CD4-positive, alpha-beta T cell treated with Interleukin-21 for 1 hour (primary cell): Measurements from ENCODE around the gene IRF6.

Source experiments
- DNase-seq: peaks from one replicate; pipeline ENCODE4 v3.0.0-alpha.2; 2020

Gene IRF6

DNA sequence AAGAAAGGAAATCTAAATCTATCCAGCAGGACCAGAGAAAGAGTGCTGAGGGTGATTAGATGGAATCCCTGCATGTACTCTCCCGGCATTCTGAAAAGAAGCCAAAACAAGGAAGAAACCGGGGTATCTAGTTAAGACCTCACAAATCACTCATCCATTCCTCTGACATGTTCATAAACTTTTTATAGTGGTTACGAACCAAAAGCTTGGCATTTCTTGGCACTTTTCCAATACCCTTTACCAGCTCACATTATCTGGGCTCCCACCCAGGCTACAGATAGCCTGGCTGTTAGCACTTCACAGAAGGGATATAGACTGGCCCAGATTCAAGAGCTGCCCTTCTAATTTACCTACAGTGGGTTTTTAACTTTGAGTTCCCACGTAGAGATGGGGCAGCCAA lies 19.8 kb downstream of the IRF6 start:
- DNase-seq, result no peak

DNA sequence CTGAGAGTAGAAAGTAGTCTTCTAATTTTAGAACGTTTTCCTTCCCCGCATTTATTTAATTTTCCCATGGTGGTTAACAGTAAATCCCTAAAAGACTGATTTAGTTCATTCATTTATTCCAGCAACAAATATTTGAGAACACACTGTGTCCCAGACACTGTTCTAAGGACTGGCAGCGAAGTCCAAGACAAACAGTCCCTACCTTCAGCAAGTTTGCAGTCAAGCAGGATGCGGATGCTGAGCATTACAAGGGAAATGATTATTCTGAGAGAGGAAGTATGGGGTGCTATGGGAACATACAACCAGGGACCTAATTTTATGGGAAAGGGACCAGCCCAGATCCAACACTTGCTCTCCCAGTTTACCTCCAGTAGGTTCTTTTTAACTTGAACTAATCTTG lies 20.4 kb downstream of the IRF6 start:
- no peak for DNase-seq

- peak; percentile 98 for DNase-seq
Measured at GRCh38 chr1:209784265-209785169, 21.4 kb downstream of the IRF6 start, which contains the start of gene C1orf74. Gene C1orf74 (minus strand): TSS chr1:209784559. CDS start chr1:209783634, 925 bp downstream.

- DNase-seq, result no peak
Measured at GRCh38 chr1:209783386-209783785, 22.6 kb downstream of the IRF6 start.

- no peak for DNase-seq
Measured at GRCh38 chr1:209780268-209780667, 25.7 kb downstream of the IRF6 start.

DNA sequence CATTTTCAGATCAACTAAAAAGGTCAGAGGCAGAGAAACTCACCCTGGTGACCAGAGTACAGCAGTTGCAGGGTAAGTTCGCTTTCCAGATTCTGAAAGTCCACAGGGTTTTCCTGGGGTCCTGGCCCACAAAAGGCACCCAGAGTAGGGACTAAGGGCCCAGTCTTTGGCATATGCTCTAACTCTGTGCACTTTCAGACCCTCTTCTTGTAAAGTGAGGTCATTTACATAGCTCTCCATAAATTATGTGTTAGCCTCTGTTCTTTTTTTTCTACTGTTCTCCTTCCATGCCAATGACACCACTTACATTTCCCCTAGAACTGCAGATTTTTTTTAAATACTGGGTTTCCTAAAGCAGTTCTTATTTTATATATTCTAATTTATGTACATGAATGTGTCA lies 27.8 kb downstream of the IRF6 start:
- DNase-seq, result no peak

GRCh38 chr1:209777587-209777986 lies 28.4 kb downstream of the IRF6 start:
- no peak for DNase-seq

DNA sequence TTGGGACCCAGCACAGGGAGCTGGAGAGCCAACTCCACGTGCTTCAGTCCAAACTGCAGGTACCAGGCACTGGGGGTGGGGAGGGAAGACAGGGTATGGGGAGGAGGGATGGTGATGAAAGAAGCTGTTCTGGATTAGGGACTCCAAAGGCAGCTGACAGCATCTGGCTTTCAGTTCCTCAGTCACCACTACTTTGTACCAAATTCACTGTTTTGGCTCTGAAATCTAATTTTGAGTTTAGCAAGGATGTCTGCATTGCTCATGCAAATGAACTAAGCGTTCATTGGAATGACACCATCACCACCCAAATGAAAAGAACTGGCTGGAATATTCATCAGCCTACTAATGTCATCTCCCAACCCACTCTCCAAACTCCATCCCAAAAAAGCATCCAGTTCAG lies 30.3 kb downstream of the IRF6 start:
- DNase-seq, result no peak

DNA sequence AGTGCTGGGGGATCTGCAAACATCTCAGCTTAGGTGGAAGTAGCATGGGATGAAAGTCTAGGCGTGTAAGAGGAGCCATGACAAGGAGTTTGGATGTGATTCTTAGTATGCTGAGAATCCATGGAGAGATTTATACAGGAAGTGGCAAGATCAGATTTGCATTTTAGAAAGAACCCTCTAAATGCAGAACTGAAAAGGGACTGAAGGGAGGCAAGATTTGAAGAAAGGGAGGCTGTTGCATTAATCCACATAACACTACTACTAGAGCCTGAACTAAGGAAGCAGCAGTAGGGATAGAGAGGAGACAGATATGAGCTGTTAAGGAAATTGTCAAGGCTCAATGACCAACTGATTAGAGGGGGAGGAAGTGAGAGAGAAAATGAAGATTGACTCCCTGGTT lies 31.4 kb downstream of the IRF6 start:
- no peak for DNase-seq

DNA sequence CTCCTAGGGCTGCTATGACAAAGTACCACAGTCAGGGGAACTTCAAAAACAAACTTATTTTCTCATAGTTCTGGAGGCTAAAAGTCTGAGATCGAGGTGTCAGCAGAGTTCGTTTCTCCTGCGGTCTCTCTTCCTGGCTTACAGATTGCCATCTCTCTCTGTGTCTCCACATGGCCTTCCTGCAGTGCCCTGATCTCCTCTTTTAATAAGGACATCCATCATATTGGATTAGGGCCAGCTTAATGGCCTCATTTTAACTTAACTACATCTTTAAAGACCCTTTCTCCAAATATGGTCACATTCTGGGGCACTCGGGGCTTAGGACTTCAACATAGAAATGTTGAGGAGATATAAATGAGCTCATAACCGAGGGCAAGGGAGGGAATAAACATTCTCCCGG lies 33.8 kb downstream of the IRF6 start:
- DNase-seq, result no peak

- DNase-seq, result no peak
Measured at GRCh38 chr1:209770636-209771415, 35.1 kb downstream of the IRF6 start.

GRCh38 chr1:209769971-209770370 lies 36.0 kb downstream of the IRF6 start:
- no peak for DNase-seq

DNA sequence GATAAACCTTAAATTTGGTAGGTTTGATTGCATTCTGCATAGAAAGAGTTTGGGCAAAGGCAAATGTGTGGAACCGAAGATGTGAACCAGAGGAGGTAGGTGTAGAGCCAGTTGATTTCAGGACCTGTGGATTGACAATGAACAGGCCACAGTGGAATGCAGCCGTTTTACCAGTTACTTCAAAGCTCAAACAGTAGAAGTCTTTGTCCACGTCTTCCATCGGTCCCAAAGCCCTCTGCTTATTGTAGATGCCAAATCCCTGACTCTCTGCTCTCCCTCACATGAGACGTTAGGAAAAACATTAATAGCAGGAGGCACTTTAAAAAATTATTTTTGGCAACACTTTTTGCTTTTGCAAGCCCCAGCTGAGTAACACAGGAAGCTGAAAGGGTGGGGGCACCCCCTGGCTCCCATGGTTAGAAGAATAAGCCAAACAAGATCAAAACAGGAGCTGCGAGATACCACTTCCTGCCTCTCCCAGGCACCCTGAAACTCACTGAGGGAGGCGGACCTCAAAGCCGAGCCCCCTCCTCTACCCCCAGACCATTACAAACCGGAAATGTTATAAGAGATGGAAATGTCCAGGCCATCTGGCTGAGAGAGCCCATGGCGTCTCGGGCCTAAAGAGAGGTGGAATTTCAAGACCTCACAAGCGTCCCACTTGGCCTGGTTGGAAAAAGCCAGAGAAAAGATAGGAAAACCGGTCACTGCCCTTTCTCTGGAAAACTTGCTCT lies 36.6 kb downstream of the IRF6 start:
- DNase-seq, result peak; percentile 77

GRCh38 chr1:209768354-209768774 lies 37.6 kb downstream of the IRF6 start:
- DNase-seq, result peak; percentile 86

DNA sequence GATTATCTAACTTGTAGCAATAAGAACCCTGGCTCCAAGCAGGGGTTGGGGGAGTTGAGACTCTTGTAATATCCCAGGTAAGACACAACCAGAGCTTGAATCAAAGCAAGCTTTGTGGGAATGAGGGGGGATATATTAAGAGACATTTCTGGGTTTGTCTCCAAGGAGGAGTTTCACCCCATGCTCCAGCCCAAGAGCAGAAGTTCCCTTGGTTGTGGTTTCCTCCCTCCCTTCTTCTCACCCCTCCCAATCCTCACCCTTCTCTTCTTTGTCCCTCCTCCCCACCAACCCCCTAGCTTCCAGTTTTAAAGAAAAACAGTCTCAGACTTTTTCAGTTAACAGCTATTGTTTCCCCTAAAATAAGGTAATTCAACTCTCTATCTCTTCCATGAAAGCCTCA lies 38.2 kb downstream of the IRF6 start:
- DNase-seq, result no peak

DNA sequence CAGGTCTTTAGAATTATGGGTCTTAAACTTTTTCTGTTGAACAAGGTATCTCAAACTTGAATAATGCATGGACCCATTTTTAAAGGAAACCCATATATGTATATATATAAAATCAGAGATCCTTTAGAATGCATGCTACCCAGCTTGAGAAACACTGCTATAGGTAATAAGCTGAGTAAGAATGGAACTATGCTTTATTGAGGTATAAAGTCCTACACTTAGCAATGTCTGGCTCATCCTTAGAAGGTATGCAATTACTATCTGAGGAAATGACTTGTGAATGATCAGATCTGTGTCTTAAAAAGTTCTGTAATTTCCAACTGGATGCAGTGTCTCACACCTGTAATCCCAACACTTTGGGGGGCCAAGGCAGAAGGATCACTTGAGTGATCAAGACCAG lies 38.8 kb downstream of the IRF6 start:
- DNase-seq, result no peak

DNA sequence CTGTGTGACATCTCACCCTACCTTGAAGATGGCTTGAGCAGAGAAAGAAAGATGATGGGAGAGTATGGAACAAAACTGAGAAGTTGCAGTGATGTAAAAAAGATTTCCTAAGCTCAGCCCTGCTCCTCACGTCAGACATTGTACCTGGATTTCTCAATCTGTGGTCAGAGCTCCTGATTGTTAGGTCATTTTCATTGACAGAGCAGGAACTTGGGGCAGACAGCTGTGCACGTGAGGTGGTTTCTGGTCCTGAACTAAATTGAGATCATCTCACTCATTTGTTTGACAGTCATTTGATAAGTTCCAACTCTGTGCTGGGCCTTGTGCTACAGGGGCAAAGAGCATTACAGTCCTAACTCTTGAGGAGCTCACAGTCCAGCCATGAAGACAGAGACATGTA lies 39.9 kb downstream of the IRF6 start:
- no peak for DNase-seq

- DNase-seq, result no peak
Measured at GRCh38 chr1:209761011-209761635, 44.8 kb downstream of the IRF6 start.

DNA sequence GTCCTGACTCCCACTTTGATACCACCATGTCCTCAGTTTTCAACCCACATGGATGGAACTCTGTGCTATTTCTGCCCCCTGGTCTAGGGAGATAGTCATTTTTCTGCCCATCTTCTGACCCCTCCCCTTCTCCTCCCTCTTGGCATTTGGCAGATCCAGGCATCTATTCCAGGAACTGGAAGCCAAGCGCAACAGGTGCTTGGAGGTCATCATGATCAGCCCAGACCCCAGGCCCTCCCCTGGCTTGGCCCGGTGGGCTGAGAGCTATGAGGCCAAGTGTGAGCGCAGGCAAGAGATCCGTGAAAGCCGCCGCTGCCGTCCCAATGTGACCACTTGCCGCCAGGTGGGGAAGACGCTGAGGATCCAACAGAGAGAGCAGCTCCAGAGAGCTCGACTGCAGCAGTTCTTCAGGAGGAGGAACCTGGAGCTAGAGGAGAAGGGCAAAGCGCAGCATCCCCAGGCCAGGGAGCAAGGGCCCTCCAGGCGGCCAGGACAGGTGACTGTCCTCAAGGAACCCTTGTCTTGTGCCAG lies 46.0 kb downstream of the IRF6 start:
- no peak for DNase-seq

DNA sequence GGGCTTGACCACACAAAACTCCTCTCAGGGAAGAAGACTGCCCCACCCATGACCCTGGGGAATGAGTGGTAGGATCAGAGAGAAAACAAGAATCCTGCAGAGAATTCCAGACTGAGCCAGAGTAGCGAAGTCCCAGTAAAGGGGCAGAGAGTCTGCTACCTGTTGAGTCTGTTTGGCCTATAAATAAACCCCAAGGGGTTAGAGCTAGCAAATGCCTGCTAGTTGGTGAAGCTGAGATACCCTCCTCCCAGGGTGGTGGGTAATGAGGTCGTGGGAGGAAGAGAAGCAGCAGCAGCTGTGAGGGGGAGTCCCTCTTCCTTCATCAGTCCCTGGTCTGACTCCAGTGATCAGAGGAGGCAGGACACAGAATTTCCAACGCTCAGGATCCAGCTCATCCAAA lies 47.5 kb downstream of the IRF6 start:
- no peak for DNase-seq

DNA sequence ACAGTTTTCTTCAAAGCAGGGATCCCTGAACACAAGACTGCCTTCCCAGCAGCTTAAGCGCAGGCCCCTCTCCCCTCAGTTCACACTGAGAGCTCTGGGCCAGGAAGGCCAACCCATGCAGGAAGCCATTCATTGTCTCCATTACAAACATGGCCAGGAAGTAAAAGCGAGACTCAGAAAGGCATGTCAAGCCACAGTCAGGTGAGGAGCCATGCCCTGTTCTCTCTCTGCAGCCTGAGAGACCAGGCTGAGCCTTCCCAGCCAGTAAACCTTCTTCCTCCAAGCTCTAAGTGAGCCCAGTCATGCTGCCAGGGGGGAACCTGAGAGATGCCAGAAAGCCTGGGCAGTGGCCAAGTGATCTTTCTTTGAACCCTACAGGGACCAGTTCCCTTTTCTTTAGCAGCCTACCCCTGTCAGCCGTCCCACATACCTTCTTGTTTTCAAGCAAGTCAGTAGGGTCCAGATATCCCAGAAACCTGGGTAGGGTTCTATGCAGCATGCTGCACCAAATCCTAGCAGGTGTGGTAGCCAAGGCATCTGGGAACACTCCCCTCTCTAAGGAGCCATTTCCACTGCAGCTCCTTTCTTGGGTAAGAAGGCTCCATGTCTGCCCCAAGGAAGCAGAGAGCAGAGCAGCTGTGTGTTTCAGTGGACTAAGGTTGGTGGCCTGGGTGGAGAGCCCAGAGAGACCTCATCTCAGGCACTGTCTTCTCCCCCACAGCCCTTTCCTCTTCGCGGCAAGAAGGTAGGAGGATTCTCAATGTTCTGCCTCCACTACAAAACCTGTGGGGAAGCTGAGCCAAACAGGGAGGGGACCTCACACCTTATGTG lies 49.1 kb downstream of the IRF6 start:
- DNase-seq, result peak; percentile 47
